ENCODE measurements around the gene CEPT1. TPM values are rescaled to one million over a fixed set of nuclear protein-coding genes. Genes with fewer than 3 reads are reported as not detected.
A peak's percentile ranks its signal among the peaks of the same experiment; 100 is the strongest.

The CEPT1 gene
- total and polyA plus RNA-seq, 10 of the 15 experiments (the other 5 are each of a cell fraction or from before 2014, with no cell fraction given), result 29.4 to 77.9 (median 54.8) TPM

DNA sequence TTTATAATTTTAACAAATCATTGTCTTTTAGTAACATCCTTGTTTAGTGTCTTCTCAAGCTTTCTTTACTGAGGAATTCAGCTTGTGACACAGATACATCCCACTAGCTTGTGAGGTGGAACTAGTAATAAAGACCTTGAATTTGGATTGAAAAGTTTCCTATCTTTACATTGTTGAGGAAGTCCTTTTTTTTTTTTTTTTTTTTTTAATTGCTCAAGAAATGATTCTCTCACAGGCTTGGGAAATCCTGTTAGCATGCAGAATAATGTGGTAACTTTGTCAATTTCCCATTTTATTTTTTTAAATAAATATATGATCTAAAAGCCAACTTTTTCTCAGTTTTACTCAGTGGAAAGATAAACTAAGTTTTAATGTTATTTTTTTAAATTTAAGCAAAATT is 44.6 kb downstream of the CEPT1 start:
- CTCF ChIA-PET, result interaction anchor here (0.6 to 3.1 kb wide), 5 partner anchors 12 to 185 kb away, joined by 3 to 11 read pairs (median 4); no protein-coding TSS in a partner anchor
- no peak for FAIRE-seq

GRCh38 chr1:111190931-111191451 is 51.0 kb downstream of the CEPT1 start:
- Histone ChIP-seq H3K4me1 (ENCODE audit: control insufficient read depth, insufficient read depth, low read length) (peaks cover 35% of the 10 kb centered on the region), H3K4me2 (ENCODE audit: control insufficient read depth, insufficient read depth) (no peak overlapping the region), H3K27ac (ENCODE audit: control insufficient read depth, insufficient read depth) (no peak overlapping the region), H3K79me2 (ENCODE audit: control insufficient read depth, insufficient read depth, low read length) (peaks cover 42% of the 10 kb centered on the region), H3K4me3 (no peak overlapping the region), H4K20me1 (ENCODE audit: control insufficient read depth, insufficient read depth) (no peaks in the 10 kb centered on the region), H3K9me3 (replicated peaks; ENCODE audit: control insufficient read depth, insufficient read depth, low read length) (no peaks in the 10 kb centered on the region), H3K27me3 (replicated peaks in 1 of 2; ENCODE audit: control insufficient read depth in 2 of 2, insufficient read depth in 2 of 2, low read length in 1 of 2) (no peaks in the 10 kb centered on the region), H3K36me3 (ENCODE audit: control insufficient read depth in 2 of 2, insufficient read depth in 2 of 2, low read length in 1 of 2) (peaks cover 25 to 59% of the 10 kb centered on the region in 2 experiments), H3K9ac (ENCODE audit: control insufficient read depth, insufficient read depth, low read length) (no peak overlapping the region), H2AFZ (ENCODE audit: control insufficient read depth, low read depth, low read length) (no peak overlapping the region)
- ATAC-seq (no peak), DNase-seq (ENCODE audit: low read depth, low spot score) (no peak), FAIRE-seq (no peak)
- no TSS peak for BruUV-seq (replicated peaks)
- ChIA-PET SMC1A (ENCODE audit: uncharacterized antibody, unreplicated experiment) (interaction anchor here (0.9 to 4.0 kb wide), 12 partner anchors 8 to 161 kb away, joined by 3 to 105 read pairs (median 4); partner anchors contain the start of gene DENND2D), CTCF (interaction anchor here (0.8 to 14.9 kb wide), 10 partner anchors 8 to 564 kb away, joined by 3 to 239 read pairs (median 4); no protein-coding TSS in a partner anchor), POLR2A (interaction anchor here (0.8 to 12.8 kb wide), 4 partner anchors 12 to 44 kb away, joined by 3 to 371 read pairs (median 4); no protein-coding TSS in a partner anchor), RAD21 (ENCODE audit: unreplicated experiment) (interaction anchor here (1.3 to 15.0 kb wide), 4 partner anchors 27 to 161 kb away, joined by 4 to 542 read pairs (median 5); no protein-coding TSS in a partner anchor)
- 100% methylated on average over 2 of the region's 2 CpGs for WGBS (ENCODE audit: insufficient coverage, insufficient replicate concordance, low lambda C conversion rate, missing lambda C conversion rate)
- in situ Hi-C loops (cut with MboI) (no loop called here), intact Hi-C loops (cut with micrococcal nuclease; ENCODE audit: unreplicated experiment) (loop anchor here (5.0 kb wide), 1 partner anchor 44 kb away; no protein-coding TSS in a partner anchor)
- TF ChIP-seq MXI1 (IDR thresholded peaks at IDR 0.05; ENCODE audit: low read depth, low read length) (no peak), POLR2AphosphoS2 (IDR thresholded peaks at IDR 0.05; ENCODE audit: low read depth, low read length) (peak; percentile 3; the same call in 1 of the 2 replicates), POU2F2 (IDR thresholded peaks at IDR 0.05; ENCODE audit: borderline replicate concordance, low read depth, low read length) (peak; percentile 10; the same call in 1 of the 3 replicates)

More for the DNA sequence above, 44.6 kb downstream of the CEPT1 start:
- no peak for DNase-seq (ENCODE audit: low read depth, low spot score)
- RAD21 ChIA-PET (ENCODE audit: unreplicated experiment), result interaction anchor here (0.6 to 2.1 kb wide), 2 partner anchors 16 to 150 kb away, joined by 3 to 5 read pairs; no protein-coding TSS in a partner anchor
- POLR2A ChIA-PET, result interaction anchor here (1.2 to 3.8 kb wide), 4 partner anchors 11 to 30 kb away, joined by 3 to 21 read pairs (median 8); no protein-coding TSS in a partner anchor
- SMC1A ChIA-PET (ENCODE audit: uncharacterized antibody, unreplicated experiment), result interaction anchor here (0.6 to 6.5 kb wide), 5 partner anchors 12 to 132 kb away, joined by 3 to 68 read pairs (median 4); partner anchors contain the start of gene DENND2D
- in situ Hi-C loops (cut with MboI) (no loop called here), intact Hi-C loops (cut with micrococcal nuclease; ENCODE audit: unreplicated experiment) (loop anchor here (5.0 kb wide), 1 partner anchor 38 kb away; no protein-coding TSS in a partner anchor)
- no peak for ATAC-seq
- H3K4me1 ChIP-seq (ENCODE audit: control insufficient read depth, insufficient read depth, low read length), result no peaks in the 10 kb centered on the region
- peaks cover 9 to 44% of the 10 kb centered on the region in 2 experiments for H3K36me3 ChIP-seq (ENCODE audit: control insufficient read depth in 2 of 2, insufficient read depth in 2 of 2, low read length in 1 of 2)
- no peaks in the 10 kb centered on the region for H4K20me1 ChIP-seq (ENCODE audit: control insufficient read depth, insufficient read depth)
- BruUV-seq (replicated peaks), result no TSS peak
- H2AFZ ChIP-seq (ENCODE audit: control insufficient read depth, low read depth, low read length), result no peak overlapping the region
- H3K9ac ChIP-seq (ENCODE audit: control insufficient read depth, insufficient read depth, low read length), result no peak overlapping the region
- H3K79me2 ChIP-seq (ENCODE audit: control insufficient read depth, insufficient read depth, low read length), result no peaks in the 10 kb centered on the region
- no peaks in the 10 kb centered on the region for H3K9me3 ChIP-seq (replicated peaks; ENCODE audit: control insufficient read depth, insufficient read depth, low read length)
- no peak overlapping the region for H3K4me2 ChIP-seq (ENCODE audit: control insufficient read depth, insufficient read depth)
- H3K27ac ChIP-seq (ENCODE audit: control insufficient read depth, insufficient read depth), result no peak overlapping the region
- no peaks in the 10 kb centered on the region for H3K27me3 ChIP-seq (replicated peaks in 1 of 2; ENCODE audit: control insufficient read depth in 2 of 2, insufficient read depth in 2 of 2, low read length in 1 of 2)
- no peak for TF ChIP-seq ZSCAN29 (IDR thresholded peaks at IDR 0.05)
- peak; percentile 16; the same call in 1 of the 2 replicates for TF ChIP-seq PML (IDR thresholded peaks at IDR 0.05; ENCODE audit: low read length)
- H3K4me3 ChIP-seq, result no peak overlapping the region

Data from GM12878 (cell line).